Stomach (tissue), 9 donors: Measurements from ENCODE around the gene TBC1D10A. TPM values are rescaled to one million over a fixed set of nuclear protein-coding genes. Genes with fewer than 3 reads are reported as not detected.

ENCODE experiments used
- DNase-seq, 2 donors: peaks; one replicate each; pipeline versions ENCODE4 v3.0.0 to v3.0.0-alpha.2; 2013 to 2019
- H3K27ac ChIP-seq, 5 donors: fragments of 200-600 bp in 4 of 5; sonication (generic) in 4 of 5; one replicate each; pipeline ENCODE4 v1.5.1; 2013 to 2019; ENCODE audit warnings: mild to moderate bottlenecking in 1 of 5, moderate library complexity in 1 of 5
- H3K27me3 ChIP-seq, 3 donors: fragments of 200-600 bp; sonication (generic); one replicate each; pipeline ENCODE4 v1.5.1; 2017 to 2019; ENCODE audit warnings: mixed run types in 1 of 3
- H3K36me3 ChIP-seq, 4 donors: fragments of 200-600 bp; sonication (generic); 1 replicate in 3 of 4; 2 replicates in 1 of 4; pipeline ENCODE4 v1.5.1; 2016 to 2019
- H3K4me1 ChIP-seq, 4 donors: fragments of 200-600 bp; sonication (generic); one replicate each; pipeline ENCODE4 v1.5.1; 2016 to 2019
- H3K4me3 ChIP-seq, 4 donors: fragments of 200-600 bp; sonication (generic) in 3 of 4; one replicate each; pipeline ENCODE4 v1.5.1; 2016 to 2019; ENCODE audit warnings: mild to moderate bottlenecking in 1 of 4
- H3K9me3 ChIP-seq, 4 donors: fragments of 200-600 bp; sonication (generic); one replicate each; pipeline ENCODE4 v1.5.1; 2016 to 2019
- EP300 ChIP-seq: sonication (generic); formaldehyde crosslinking; IDR thresholded peaks from one replicate; pipeline ENCODE4 v1.6.1; 2017; ENCODE audit warnings: antibody characterized with exemption
- POLR2A ChIP-seq, 4 donors: fragments of 450-650 bp; IDR thresholded peaks; one replicate each; pipeline ENCODE4 v1.6.1; 2016; ENCODE audit warnings: antibody characterized with exemption in 4 of 4, control low read depth in 2 of 4, mild to moderate bottlenecking in 1 of 4, moderate library complexity in 1 of 4
- POLR2AphosphoS5 ChIP-seq, 3 donors: sonication (generic); formaldehyde crosslinking; IDR thresholded peaks; one replicate each; pipeline ENCODE4 v1.6.1; 2016; ENCODE audit warnings: antibody characterized with exemption in 3 of 3
- WGBS, 5 donors: extraction: QIAGEN DNeasy Blood & Tissue Kit in 3 of 5; methylation state at CpG; one replicate each; pipeline versions ENCODE4 v1.1.5 to v1.1.7; 2013 to 2018; 5-methylcytosine and 5-hydroxymethylcytosine counted together
- intact Hi-C: fragments of 100-400 bp; cut with DNase I; formaldehyde crosslinking; loops from one replicate; pipeline ENCODE4 v1.15.1; 2023; ENCODE audit warnings: low total_unique reads
- polyA plus RNA-seq, 3 donors: library from polyadenylated mRNA; stranded (reverse); fragments of 200-250 nt; gene quantifications; one replicate each; pipeline ENCODE4 v1.2.3, GENCODE V29; 2013
- total RNA-seq, 5 donors: library from RNA; depleted of rRNA; stranded (reverse); fragments of >200 nt; gene quantifications; one replicate each; pipeline versions ENCODE4 v1.1.0 to v1.2.3, GENCODE V29; 2014 to 2016
- TF ChIP-seq, protein P1 (sequence below), 7 experiments: fragments of 450-650 bp in 4 of 7; fragments of 200-600 bp in 3 of 7; sonication (generic) in 3 of 7; IDR thresholded peaks; one replicate each; pipeline ENCODE4 v1.5.1; 2016 to 2019; ENCODE audit warnings: antibody characterized with exemption in 7 of 7, control low read depth in 2 of 7, mild to moderate bottlenecking in 1 of 7
- donor health status: healthy with polysubstance abuse.
- donor health status: Bipolar disorder and iron deficiency.
- donor health status: healthy.

TBC1D10A gene
- total and polyA plus RNA-seq, 8 donors: 2.2 to 24.5 (median 18.0) TPM

DNA sequence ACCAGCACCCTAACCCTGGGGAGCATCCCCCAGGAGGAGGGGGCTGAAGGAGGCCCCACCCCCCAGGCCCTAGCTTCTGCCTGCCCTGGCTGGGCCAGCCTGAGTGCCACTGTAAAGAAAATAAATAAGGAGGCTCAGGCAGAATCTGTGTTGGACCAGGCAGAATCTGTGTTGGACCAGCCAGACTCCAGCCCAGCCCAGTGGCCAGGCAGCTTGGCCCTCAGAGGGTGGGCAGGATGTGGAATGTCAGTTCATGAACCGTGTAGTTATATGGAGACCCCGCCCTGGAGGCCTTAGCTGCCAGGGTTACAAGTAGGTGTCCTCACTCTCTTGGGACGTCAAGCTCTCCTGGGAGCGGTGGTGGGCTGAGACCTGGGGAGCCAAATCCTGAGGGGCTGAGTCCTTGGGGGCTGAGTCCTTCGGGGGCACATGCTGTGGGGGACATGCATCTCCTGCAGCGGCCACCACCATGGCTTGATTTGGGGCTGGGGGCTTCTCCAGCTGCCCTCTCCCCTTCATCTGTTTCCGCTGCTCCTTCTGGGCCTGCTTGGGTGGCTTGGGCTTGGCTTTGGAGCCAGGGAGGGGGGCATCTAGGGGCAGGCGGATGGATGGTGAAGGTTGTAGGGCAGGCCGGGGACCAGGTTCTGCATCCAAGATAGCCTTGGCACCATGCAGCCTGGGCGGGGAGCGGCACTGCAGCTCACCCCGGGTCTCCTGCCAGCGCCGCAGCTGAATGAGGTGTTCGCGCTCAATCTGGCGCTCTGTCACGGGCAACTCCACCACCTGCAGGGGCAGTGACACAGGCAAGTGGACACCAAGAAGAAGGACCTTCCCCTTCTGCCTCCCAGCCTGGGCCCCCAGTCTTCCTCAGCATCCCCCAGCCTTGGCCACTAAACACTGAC is 34.4 kb downstream of the TBC1D10A start:
- H3K36me3 ChIP-seq: peaks cover 37 to 59% (median 58%) of the 10 kb centered on the region in 4 donors
- H3K27ac ChIP-seq: peak overlapping the region in 4 of 5 donors; percentile 85 to 97 (median 92)
- DNase-seq: no peak
- no peaks in the 10 kb centered on the region for H3K27me3 ChIP-seq
- 76 to 90% (median 84%) methylated on average over 14 to 18 of the region's 18 CpGs for WGBS, 5 donors
- peaks cover 41 to 53% (median 51%) of the 10 kb centered on the region in 4 donors for H3K4me1 ChIP-seq
- TF ChIP-seq, protein P1, sequence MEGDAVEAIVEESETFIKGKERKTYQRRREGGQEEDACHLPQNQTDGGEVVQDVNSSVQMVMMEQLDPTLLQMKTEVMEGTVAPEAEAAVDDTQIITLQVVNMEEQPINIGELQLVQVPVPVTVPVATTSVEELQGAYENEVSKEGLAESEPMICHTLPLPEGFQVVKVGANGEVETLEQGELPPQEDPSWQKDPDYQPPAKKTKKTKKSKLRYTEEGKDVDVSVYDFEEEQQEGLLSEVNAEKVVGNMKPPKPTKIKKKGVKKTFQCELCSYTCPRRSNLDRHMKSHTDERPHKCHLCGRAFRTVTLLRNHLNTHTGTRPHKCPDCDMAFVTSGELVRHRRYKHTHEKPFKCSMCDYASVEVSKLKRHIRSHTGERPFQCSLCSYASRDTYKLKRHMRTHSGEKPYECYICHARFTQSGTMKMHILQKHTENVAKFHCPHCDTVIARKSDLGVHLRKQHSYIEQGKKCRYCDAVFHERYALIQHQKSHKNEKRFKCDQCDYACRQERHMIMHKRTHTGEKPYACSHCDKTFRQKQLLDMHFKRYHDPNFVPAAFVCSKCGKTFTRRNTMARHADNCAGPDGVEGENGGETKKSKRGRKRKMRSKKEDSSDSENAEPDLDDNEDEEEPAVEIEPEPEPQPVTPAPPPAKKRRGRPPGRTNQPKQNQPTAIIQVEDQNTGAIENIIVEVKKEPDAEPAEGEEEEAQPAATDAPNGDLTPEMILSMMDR (IDR thresholded peaks at IDR 0.05): no peak
- TF ChIP-seq EP300 (no peak), POLR2A (IDR thresholded peaks at IDR 0.05) (no peak), POLR2AphosphoS5 (IDR thresholded peaks at IDR 0.05) (no peak)
- H3K9me3 ChIP-seq: no peaks in the 10 kb centered on the region
- no peak overlapping the region for H3K4me3 ChIP-seq
- intact Hi-C loops: no loop called here

DNA sequence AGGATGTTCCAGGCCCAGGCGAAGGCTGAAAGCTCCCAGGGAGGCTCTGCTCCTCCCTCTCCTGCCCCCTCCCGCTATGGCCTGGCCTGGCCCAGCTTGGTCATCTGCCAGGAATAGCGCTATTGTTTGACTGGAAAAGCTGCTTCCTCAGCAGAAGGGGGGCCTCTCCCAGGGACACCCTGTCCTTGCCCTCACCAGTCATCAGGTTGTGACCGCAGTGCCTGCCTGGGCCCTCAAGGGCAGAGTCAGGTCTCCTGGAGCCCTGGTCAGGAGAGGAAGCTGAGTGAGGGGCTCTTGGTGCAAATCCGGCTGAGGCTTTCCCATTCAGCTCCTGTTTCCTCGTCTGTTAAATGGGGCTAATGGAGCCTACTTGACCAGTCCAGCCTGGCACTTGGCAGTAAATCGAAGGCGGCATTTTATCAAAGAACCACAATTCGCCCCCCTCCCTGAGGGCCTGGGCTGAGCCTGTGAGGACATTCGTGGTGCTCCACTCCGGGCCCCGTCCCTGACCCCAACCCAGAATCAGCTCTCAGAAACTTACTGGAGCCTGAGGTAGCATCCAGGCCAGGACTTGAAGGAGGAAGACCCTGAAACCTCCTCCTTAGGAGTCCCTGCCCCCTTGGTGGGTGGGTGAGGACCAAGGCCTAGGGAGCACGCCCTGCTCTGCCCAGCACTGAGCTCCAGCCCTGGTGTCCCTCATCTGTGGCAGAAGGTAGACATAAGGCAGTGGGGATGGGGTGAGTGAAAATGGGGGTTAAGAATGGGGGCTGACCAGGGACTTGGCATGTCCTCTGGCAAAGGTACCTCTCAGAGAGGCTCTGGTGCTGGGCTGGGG is 35.5 kb downstream of the TBC1D10A start:
- H3K4me3 ChIP-seq: no peak overlapping the region
- 28 to 50% (median 35%) methylated on average over 11 to 13 of the region's 13 CpGs for WGBS, 5 donors

DNA sequence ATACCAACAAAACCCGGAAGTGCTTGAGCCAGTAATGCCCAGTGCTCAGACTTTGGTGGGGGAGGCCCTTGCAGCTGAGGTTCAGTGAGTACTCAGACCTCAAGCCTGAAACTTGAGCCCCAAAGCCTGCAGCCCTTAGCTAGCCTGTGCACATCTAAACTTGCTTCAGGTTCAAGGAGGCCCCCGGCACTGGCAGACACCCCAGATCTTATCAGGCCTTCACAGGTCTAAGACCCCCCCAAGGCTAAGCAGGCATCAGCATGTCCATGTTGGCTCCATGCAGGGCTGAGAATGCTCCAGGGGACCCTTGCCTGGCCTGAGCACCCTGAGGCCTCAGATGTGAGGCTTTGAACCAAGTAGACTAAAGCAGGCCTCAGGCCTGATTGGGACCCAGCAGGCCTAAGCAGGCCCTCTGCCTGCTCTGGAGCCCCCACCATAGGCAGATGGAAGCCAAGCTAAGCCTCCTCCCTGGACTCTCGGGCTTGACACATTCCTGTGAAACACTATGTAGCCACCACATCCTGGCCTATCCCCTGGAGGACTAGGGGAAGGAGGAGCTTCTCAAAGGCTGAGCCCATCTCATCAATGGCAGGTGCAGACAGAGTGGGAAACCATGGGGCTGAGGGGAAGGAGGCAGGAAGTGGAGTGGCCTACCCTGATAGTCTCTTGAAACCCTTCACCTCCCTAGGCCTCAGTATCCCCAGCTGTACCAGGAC is 36.2 kb downstream of the TBC1D10A start:
- Histone ChIP-seq H3K36me3 (peaks cover 32 to 56% (median 51%) of the 10 kb centered on the region in 4 donors), H3K4me3 (peak overlapping the region; percentile 84 to 97 (median 88)), H3K9me3 (no peaks in the 10 kb centered on the region), H3K4me1 (peaks cover 36 to 55% (median 48%) of the 10 kb centered on the region in 4 donors), H3K27me3 (no peaks in the 10 kb centered on the region), H3K27ac (peak overlapping the region; percentile 85 to 97 (median 89))
- intact Hi-C loops: no loop called here
- TF ChIP-seq, protein P1 (IDR thresholded peaks at IDR 0.05): no peak
- TF ChIP-seq EP300: no peak
- TF ChIP-seq POLR2A (IDR thresholded peaks at IDR 0.05): no peak
- no peak for TF ChIP-seq POLR2AphosphoS5 (IDR thresholded peaks at IDR 0.05)
- 8 to 41% (median 33%) methylated on average over 2 to 3 of the region's 3 CpGs for WGBS, 5 donors
- DNase-seq: no peak

More for the DNA sequence above, 35.5 kb downstream of the TBC1D10A start:
- intact Hi-C loops: no loop called here
- peak; percentile 88 to 91 for DNase-seq
- Histone ChIP-seq H3K27me3 (no peaks in the 10 kb centered on the region), H3K4me1 (peaks cover 36 to 55% (median 48%) of the 10 kb centered on the region in 4 donors), H3K27ac (peak overlapping the region; percentile 85 to 97 (median 89)), H3K9me3 (no peaks in the 10 kb centered on the region), H3K36me3 (peaks cover 30 to 56% (median 51%) of the 10 kb centered on the region in 4 donors)
- TF ChIP-seq EP300: peak; percentile 97
- TF ChIP-seq POLR2AphosphoS5 (IDR thresholded peaks at IDR 0.05): peak; percentile 85 to 96 (median 92)
- TF ChIP-seq, protein P1 (IDR thresholded peaks at IDR 0.05): peak in 1 of 7 experiments; percentile 26
- TF ChIP-seq POLR2A (IDR thresholded peaks at IDR 0.05): no peak
